ENCODE data around the gene SEC14L5. TPM values are rescaled to one million over a fixed set of nuclear protein-coding genes. Genes with fewer than 3 reads are reported as not detected.

Gene SEC14L5
- total and polyA plus RNA-seq, 2 of the 4 experiments (the other 2 are of a cell fraction): 0.07 TPM; not detected in 1

GRCh38 chr16:5011637-5012036 is 53.5 kb downstream of the SEC14L5 start:
- no peak overlapping the region for H2AK9ac ChIP-seq (replicated peaks; ENCODE audit: low read depth, low read length, poor library complexity)
- no peaks in the 10 kb centered on the region for H3K4me1 ChIP-seq (ENCODE audit: control insufficient read depth, insufficient read depth, low read length)
- ATAC-seq (ENCODE audit: low read depth) (no peak), DNase-seq (no peak)
- no peak overlapping the region for H2BK15ac ChIP-seq (ENCODE audit: low read depth, low read length)
- H2BK20ac ChIP-seq (ENCODE audit: low read depth, low read length): no peak overlapping the region
- H4K91ac ChIP-seq (ENCODE audit: insufficient read depth, low read depth, low read length): no peak overlapping the region
- no peak overlapping the region for H4K5ac ChIP-seq (ENCODE audit: low read depth, low read length)
- no peaks in the 10 kb centered on the region for H3K9me1 ChIP-seq (ENCODE audit: insufficient read depth, low read length)
- dilution Hi-C loops (cut with HindIII; ENCODE audit: low sequenced_read_pairs, unreplicated experiment) (no loop called here), intact Hi-C loops (cut with micrococcal nuclease) (no loop called here), in situ Hi-C loops (cut with MboI; ENCODE audit: low sequenced_read_pairs) (no loop called here)
- no peak overlapping the region for H3K4me2 ChIP-seq (ENCODE audit: low read depth, low read length)
- TF ChIP-seq RAD21 (IDR thresholded peaks at IDR 0.05; ENCODE audit: low read length) (no peak), RFX5 (IDR thresholded peaks at IDR 0.05; ENCODE audit: low read depth, low read length) (no peak), POLR2A (IDR thresholded peaks at IDR 0.05; ENCODE audit: low read depth, low read length) (no peak), USF2 (IDR thresholded peaks at IDR 0.05; ENCODE audit: low read depth, low read length) (no peak), CTCF (conservative IDR thresholded peaks at IDR 0.05; ENCODE audit: low read depth, low read length) (no peak), CHD1 (IDR thresholded peaks at IDR 0.05; ENCODE audit: low read depth, low read length) (no peak), NFE2L2 (IDR thresholded peaks at IDR 0.05; ENCODE audit: low read depth, low read length) (no peak), MXI1 (IDR thresholded peaks at IDR 0.05; ENCODE audit: borderline replicate concordance, low read depth, low read length) (no peak), FOS (IDR thresholded peaks at IDR 0.05; ENCODE audit: low read depth, low read length) (no peak), MAFK (IDR thresholded peaks at IDR 0.05; ENCODE audit: low read depth, low read length) (no peak), CEBPB (IDR thresholded peaks at IDR 0.05; ENCODE audit: low read depth, low read length) (no peak), ELK1 (IDR thresholded peaks at IDR 0.05; ENCODE audit: borderline replicate concordance, low read depth, low read length) (no peak), BHLHE40 (IDR thresholded peaks at IDR 0.05; ENCODE audit: low read depth, low read length) (no peak), MAZ (IDR thresholded peaks at IDR 0.05; ENCODE audit: borderline replicate concordance, low read depth, low read length) (no peak), RCOR1 (IDR thresholded peaks at IDR 0.05; ENCODE audit: insufficient replicate concordance, low read length) (no peak), SMC3 (IDR thresholded peaks at IDR 0.05; ENCODE audit: low read depth, low read length) (no peak)
- H3K14ac ChIP-seq (replicated peaks; ENCODE audit: low read depth, low read length): no peak overlapping the region
- no peak overlapping the region for H2AFZ ChIP-seq (replicated peaks; ENCODE audit: low read length, poor library complexity)
- no peak overlapping the region for H3K27ac ChIP-seq (ENCODE audit: insufficient read depth, low read length)
- BruUV-seq (replicated peaks): no TSS peak
- no peaks in the 10 kb centered on the region for H3K9me3 ChIP-seq (ENCODE audit: control insufficient read depth, insufficient read depth, low read length)
- 55% methylated on average over 2 of the region's 4 CpGs; no CpG with 5 or more reads in 1 of the 2 experiments for WGBS, 2 experiments (ENCODE audit: extremely low coverage in 2 of 2, insufficient read length in 1 of 2)
- H2BK5ac ChIP-seq (ENCODE audit: low read depth, low read length, poor library complexity, severe bottlenecking): no peak overlapping the region
- no peaks in the 10 kb centered on the region for H4K20me1 ChIP-seq (ENCODE audit: insufficient read depth, low read length)
- no peaks in the 10 kb centered on the region for H3K79me1 ChIP-seq (ENCODE audit: low read depth in 1 of 2, low read length in 2 of 2)
- H2AK5ac ChIP-seq (ENCODE audit: low read depth, low read length): no peak overlapping the region
- H4K8ac ChIP-seq (ENCODE audit: low read depth in 2 of 2, low read length in 2 of 2): no peak overlapping the region
- no peaks in the 10 kb centered on the region for H3K36me3 ChIP-seq (ENCODE audit: control insufficient read depth, insufficient read depth, low read length)
- ChIA-PET POLR2A (ENCODE audit: unreplicated experiment) (no interaction called here), CTCF (no interaction called here)
- no peak overlapping the region for H3K4me3 ChIP-seq (ENCODE audit: insufficient read depth, low read depth, low read length)
- no peak overlapping the region for H3K9ac ChIP-seq (ENCODE audit: low read depth, low read length)
- H3K18ac ChIP-seq (ENCODE audit: low read depth, low read length): no peak overlapping the region
- no peak overlapping the region for H3K4ac ChIP-seq (ENCODE audit: low read depth, low read length)
- H2BK120ac ChIP-seq (ENCODE audit: low read depth, low read length): no peak overlapping the region
- H3K56ac ChIP-seq (ENCODE audit: extremely low read depth, insufficient read depth, low read length): no peak overlapping the region
- H3K23ac ChIP-seq (ENCODE audit: low read depth, low read length): no peak overlapping the region
- H3K27me3 ChIP-seq (ENCODE audit: control insufficient read depth, insufficient read depth, low read length): peaks cover 30% of the 10 kb centered on the region
